Prostate gland (tissue), 2 donors: ENCODE data around the gene CEP164. TPM values are rescaled to one million over a fixed set of nuclear protein-coding genes. Genes with fewer than 3 reads are reported as not detected.

ENCODE experiments used
- DNase-seq: peaks from one replicate; pipeline ENCODE4 v3.0.0-alpha.2; 2019; ENCODE audit warnings: low spot score
- H3K27ac ChIP-seq, 2 donors: fragments of 200-600 bp; sonication (generic); 2 replicates each; pipeline ENCODE4 v1.5.1; 2017 to 2019
- H3K27me3 ChIP-seq: fragments of 200-600 bp; sonication (generic); replicated peaks from 2 replicates; pipeline ENCODE4 v1.5.1; 2019; ENCODE audit not compliant: insufficient read depth
- H3K36me3 ChIP-seq, 2 donors: fragments of 200-600 bp; sonication (generic); 1 replicate in 1 of 2; 2 replicates in 1 of 2; pipeline versions ENCODE4 v1.5.1 to v1.8.1; 2017 to 2019
- H3K4me1 ChIP-seq: fragments of 200-600 bp; sonication (generic); replicated peaks from 2 replicates; pipeline ENCODE4 v1.5.1; 2019
- H3K4me3 ChIP-seq, 2 donors: fragments of 200-600 bp; sonication (generic); 2 replicates each; pipeline ENCODE4 v1.5.1; 2017 to 2019
- H3K9me3 ChIP-seq: fragments of 200-600 bp; sonication (generic); 2 replicates; pipeline ENCODE4 v1.5.1; 2017
- CTCF ChIP-seq, 4 experiments: fragments of 200-600 bp in 2 of 4; fragments of 450-650 bp in 2 of 4; sonication (generic) in 2 of 4; IDR thresholded peaks; 1 replicate in 3 of 4; 2 replicates in 1 of 4; pipeline ENCODE4 v1.5.1; 2016 to 2019; ENCODE audit warnings: antibody characterized with exemption in 4 of 4, mild to moderate bottlenecking in 2 of 4, moderate library complexity in 2 of 4
- POLR2A ChIP-seq: fragments of 450-650 bp; IDR thresholded peaks from one replicate; pipeline ENCODE4 v1.6.1; 2016; ENCODE audit warnings: antibody characterized with exemption, mild to moderate bottlenecking
- POLR2AphosphoS5 ChIP-seq: sonication (generic); formaldehyde crosslinking; IDR thresholded peaks from one replicate; pipeline ENCODE4 v1.6.1; 2017; ENCODE audit warnings: antibody characterized with exemption
- WGBS: methylation state at CpG from one replicate; pipeline ENCODE4 v1.1.5; 2018; 5-methylcytosine and 5-hydroxymethylcytosine counted together
- intact Hi-C: fragments of 100-400 bp; cut with DNase I; formaldehyde crosslinking; loops from one replicate; pipeline ENCODE4 v1.14.2; 2022
- total RNA-seq, 2 donors: library from RNA; depleted of rRNA; stranded (reverse); fragments of >200 nt; gene quantifications; one replicate each; pipeline ENCODE4 v1.1.0, GENCODE V29; 2016

Gene CEP164
- total RNA-seq, 2 donors from 2014 or later: 27.7 to 40.6 TPM

DNA sequence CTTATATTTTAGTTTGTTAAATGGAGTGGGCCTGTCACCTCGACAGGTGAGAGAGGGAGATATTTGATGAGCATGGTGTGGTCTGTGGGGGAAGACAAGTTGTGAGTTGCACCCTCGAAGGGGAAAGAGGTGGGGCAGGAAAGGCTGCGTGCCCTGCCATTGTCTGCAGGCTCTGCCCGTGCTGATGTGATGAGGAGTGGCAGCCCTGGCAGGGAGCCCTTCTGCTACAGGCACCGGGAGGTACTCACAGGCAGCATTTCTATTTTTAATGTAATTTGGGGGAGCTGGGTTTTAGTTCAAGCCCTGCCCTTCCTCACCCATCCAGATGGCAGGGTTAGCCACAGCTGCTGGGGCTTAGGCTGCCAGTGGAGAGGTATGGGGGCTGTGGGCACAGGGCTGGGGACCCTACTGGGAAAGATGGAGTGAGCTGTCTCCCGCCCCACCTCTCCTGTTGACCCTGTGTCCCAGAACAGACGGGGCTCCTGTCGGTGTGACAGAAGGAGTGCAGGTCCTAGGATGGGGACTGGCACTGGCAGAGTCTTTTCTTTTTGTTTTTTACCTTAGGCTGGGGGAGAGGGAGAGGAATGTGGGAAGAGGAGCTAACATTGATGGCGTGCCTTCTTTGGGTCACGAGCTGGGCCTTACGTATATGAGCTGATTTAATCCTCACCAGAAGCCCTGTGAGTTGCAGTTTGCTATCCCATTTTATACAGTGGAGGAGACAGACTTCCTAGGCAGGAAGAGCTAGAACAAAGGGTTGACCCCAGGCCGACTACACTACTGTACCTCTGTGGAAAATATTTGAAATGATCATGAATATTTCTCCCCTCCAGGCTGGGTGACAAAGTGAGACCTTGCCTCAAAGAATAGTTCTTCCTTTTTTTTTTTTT, 51.6 kb downstream of the CEP164 start:
- Histone ChIP-seq H3K4me3 (no peak overlapping the region), H3K9me3 (no peaks in the 10 kb centered on the region), H3K27me3 (no peaks in the 10 kb centered on the region), H3K4me1 (no peaks in the 10 kb centered on the region), H3K27ac (no peak overlapping the region), H3K36me3 (peaks cover 0 to 5% of the 10 kb centered on the region in 2 donors)
- TF ChIP-seq POLR2A (no peak), POLR2AphosphoS5 (no peak), CTCF (IDR thresholded peaks at IDR 0.05) (no peak)
- no peak for DNase-seq
- intact Hi-C loops: no loop called here
- WGBS: 75% methylated on average over 12 of the region's 12 CpGs

DNA sequence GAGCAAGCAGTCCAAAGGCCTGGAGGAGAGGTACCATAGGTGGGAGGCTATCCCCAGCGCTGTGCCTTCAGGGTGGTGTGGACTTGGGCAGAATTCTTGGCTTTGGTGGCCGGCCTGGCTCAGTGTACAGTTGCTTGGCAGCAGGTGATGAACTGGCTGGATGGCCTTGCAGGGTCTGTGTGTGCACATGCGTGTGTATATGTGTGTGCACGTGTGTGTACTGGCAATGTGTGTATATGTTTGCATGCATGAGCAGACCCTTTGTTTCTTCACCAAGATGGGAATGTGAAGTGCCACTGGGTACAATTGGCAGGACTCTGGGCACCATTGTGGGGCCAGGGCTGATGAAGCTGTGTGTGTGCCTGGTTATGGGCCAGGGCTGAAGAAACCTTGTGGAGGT, 53.0 kb downstream of the CEP164 start:
- DNase-seq: no peak
- Histone ChIP-seq H3K36me3 (peaks cover 0 to 2% of the 10 kb centered on the region in 2 donors), H3K27ac (no peak overlapping the region), H3K4me1 (no peaks in the 10 kb centered on the region), H3K4me3 (no peak overlapping the region), H3K9me3 (no peaks in the 10 kb centered on the region), H3K27me3 (no peaks in the 10 kb centered on the region)
- TF ChIP-seq POLR2A: no peak
- no peak for TF ChIP-seq POLR2AphosphoS5
- no peak for TF ChIP-seq CTCF (IDR thresholded peaks at IDR 0.05)
- intact Hi-C loops: no loop called here
- WGBS: 91% methylated on average over 4 of the region's 4 CpGs

- no peak overlapping the region for H3K4me3 ChIP-seq
- DNase-seq: no peak
- intact Hi-C loops: no loop called here
- H3K36me3 ChIP-seq: peaks cover 0 to 2% of the 10 kb centered on the region in 2 donors
- H3K4me1 ChIP-seq: no peaks in the 10 kb centered on the region
- H3K27ac ChIP-seq: no peak overlapping the region
- H3K9me3 ChIP-seq: no peaks in the 10 kb centered on the region
- 88% methylated on average over 9 of the region's 9 CpGs for WGBS
- no peak for TF ChIP-seq CTCF (IDR thresholded peaks at IDR 0.05)
- no peak for TF ChIP-seq POLR2A
- TF ChIP-seq POLR2AphosphoS5: no peak
- no peaks in the 10 kb centered on the region for H3K27me3 ChIP-seq
These were observed 54.1 kb downstream of the CEP164 start for GRCh38 chr11:117381481-117382387.

GRCh38 chr11:117382746-117383145, 55.1 kb downstream of the CEP164 start:
- intact Hi-C loops: no loop called here
- no peaks in the 10 kb centered on the region for H3K27me3 ChIP-seq
- no peak for DNase-seq
- 93% methylated on average over 4 of the region's 4 CpGs for WGBS
- no peak overlapping the region for H3K4me3 ChIP-seq
- TF ChIP-seq POLR2AphosphoS5 (no peak), POLR2A (no peak), CTCF (IDR thresholded peaks at IDR 0.05) (no peak)
- no peak overlapping the region for H3K27ac ChIP-seq
- no peaks in the 10 kb centered on the region for H3K4me1 ChIP-seq
- H3K36me3 ChIP-seq: peaks cover 0 to 2% of the 10 kb centered on the region in 2 donors
- H3K9me3 ChIP-seq: no peaks in the 10 kb centered on the region
